ENCODE measurements around the gene IFNW1. TPM values are rescaled to one million over a fixed set of nuclear protein-coding genes. Genes with fewer than 3 reads are reported as not detected.
A peak's percentile ranks its signal among the peaks of the same experiment; 100 is the strongest.

IFNW1 gene
- polyA plus RNA-seq, 3 donors: not detected

GRCh38 chr9:21110708-21111576, 30.7 kb downstream of the IFNW1 start:
- peak; percentile 50 to 68 (median 51) for DNase-seq (ENCODE audit: low read depth in 3 of 3, low spot score in 2 of 3)

GRCh38 chr9:21104787-21105186, 36.8 kb downstream of the IFNW1 start:
- no peak for DNase-seq (ENCODE audit: low read depth in 3 of 3, low spot score in 2 of 3)

GRCh38 chr9:21102305-21102704, 39.3 kb downstream of the IFNW1 start:
- DNase-seq (ENCODE audit: low read depth in 3 of 3, low spot score in 2 of 3): no peak

- DNase-seq (ENCODE audit: low read depth in 3 of 3, low spot score in 2 of 3): no peak
These were observed 43.8 kb downstream of the IFNW1 start for GRCh38 chr9:21097817-21098216.

- DNase-seq (ENCODE audit: low read depth in 3 of 3, low spot score in 2 of 3): no peak
These were observed 44.8 kb downstream of the IFNW1 start for GRCh38 chr9:21096901-21097255.

GRCh38 chr9:21096172-21096900, 45.3 kb downstream of the IFNW1 start:
- DNase-seq (ENCODE audit: low read depth in 3 of 3, low spot score in 2 of 3): no peak

GRCh38 chr9:21095561-21095960, 46.1 kb downstream of the IFNW1 start:
- no peak for DNase-seq (ENCODE audit: low read depth in 3 of 3, low spot score in 2 of 3)

Other genes with a start within 250 kb of the IFNW1 start
- 1 to 10 TPM; 2.8 to 3.4 (median 3.1) TPM for gene HACD4, start 110.2 kb downstream of the IFNW1 start, polyA plus RNA-seq (ENCODE audit: insufficient read length in 3 of 3)
- not detected for gene IFNB1, start 63.9 kb downstream of the IFNW1 start, polyA plus RNA-seq (ENCODE audit: insufficient read length in 3 of 3)
- not detected for gene IFNA21, start 24.8 kb upstream of the IFNW1 start, polyA plus RNA-seq (ENCODE audit: insufficient read length in 3 of 3)
- not detected for gene IFNA4, start 45.8 kb upstream of the IFNW1 start, polyA plus RNA-seq (ENCODE audit: insufficient read length in 3 of 3)
- not detected for gene IFNA7, start 60.4 kb upstream of the IFNW1 start, polyA plus RNA-seq (ENCODE audit: insufficient read length in 3 of 3)
- not detected for gene IFNA10, start 65.3 kb upstream of the IFNW1 start, polyA plus RNA-seq (ENCODE audit: insufficient read length in 3 of 3)
- not detected for gene IFNA16, start 75.5 kb upstream of the IFNW1 start, polyA plus RNA-seq (ENCODE audit: insufficient read length in 3 of 3)
- not detected for gene IFNA17, start 86.4 kb upstream of the IFNW1 start, polyA plus RNA-seq (ENCODE audit: insufficient read length in 3 of 3)
- not detected for gene IFNA14, start 98.2 kb upstream of the IFNW1 start, polyA plus RNA-seq (ENCODE audit: insufficient read length in 3 of 3)
- gene IFNA5, start 163.5 kb upstream of the IFNW1 start, polyA plus RNA-seq (ENCODE audit: insufficient read length in 3 of 3): not detected
- gene KLHL9, start 193.6 kb upstream of the IFNW1 start, polyA plus RNA-seq (ENCODE audit: insufficient read length in 3 of 3): 10 to 100 TPM; 54.4 to 58.0 (median 57.5) TPM
- not detected for gene IFNA6, start 209.1 kb upstream of the IFNW1 start, polyA plus RNA-seq (ENCODE audit: insufficient read length in 3 of 3)
- gene IFNA13, start 226.2 kb upstream of the IFNW1 start, polyA plus RNA-seq (ENCODE audit: insufficient read length in 3 of 3): not detected
- gene IFNA2, start 243.6 kb upstream of the IFNW1 start, polyA plus RNA-seq (ENCODE audit: insufficient read length in 3 of 3): not detected

All from right renal cortex interstitium (tissue), 3 donors.